HUES64 (cell line): Measurements from ENCODE around the gene ZNF775.

Experiments
- H3K27ac ChIP-seq: 2 replicates; pipeline ENCODE4 v1.7.0; 2013; ENCODE audit warnings: low read depth, low read length, inconsistent platforms
- H3K27me3 ChIP-seq: 2 replicates; pipeline ENCODE4 v1.6.1; 2013; ENCODE audit warnings: mild to moderate bottlenecking, low read length; ENCODE audit not compliant: insufficient read depth
- H3K36me3 ChIP-seq: 2 replicates; pipeline ENCODE4 v1.6.1; 2013; ENCODE audit warnings: mild to moderate bottlenecking, low read length; ENCODE audit not compliant: insufficient read depth
- H3K4me1 ChIP-seq: 2 replicates; pipeline ENCODE4 v1.6.1; 2013; ENCODE audit warnings: mild to moderate bottlenecking, low read length, moderate library complexity; ENCODE audit not compliant: insufficient read depth
- H3K4me3 ChIP-seq: 2 replicates; pipeline ENCODE4 v1.5.1; 2013; ENCODE audit warnings: mild to moderate bottlenecking, low read length, moderate library complexity
- H3K9ac ChIP-seq: 2 replicates; pipeline ENCODE4 v1.6.1; 2013; ENCODE audit warnings: mild to moderate bottlenecking, low read depth, low read length
- H3K9me3 ChIP-seq: 2 replicates; pipeline ENCODE4 v1.6.1; 2013; ENCODE audit warnings: low read depth, low read length; ENCODE audit not compliant: insufficient read depth
- WGBS: fragments of 150-250, 120-280 bp; methylation state at CpG from one replicate; pipeline ENCODE4 v1.1.7; 2013; ENCODE audit warnings: missing lambda C conversion rate; 5-methylcytosine and 5-hydroxymethylcytosine counted together

ZNF775 gene

GRCh38 chr7:150346922-150347321, 32.2 kb upstream of the ZNF775 start:
- Histone ChIP-seq H3K9ac (no peak overlapping the region), H3K36me3 (no peaks in the 10 kb centered on the region)

GRCh38 chr7:150351587-150352194, 27.4 kb upstream of the ZNF775 start:
- Histone ChIP-seq H3K9me3 (0 out of 2 replicates have a peak, but pooled peaks cover 3% of the 10 kb centered on the region), H3K36me3 (no peaks in the 10 kb centered on the region), H3K4me1 (no peaks in the 10 kb centered on the region), H3K27ac (no peak overlapping the region), H3K27me3 (no peaks in the 10 kb centered on the region), H3K4me3 (no peak overlapping the region), H3K9ac (no peak overlapping the region)
- 77% methylated on average over 5 of the region's 8 CpGs for WGBS

More at GRCh38 chr7:150346922-150347321, 32.2 kb upstream of the ZNF775 start:
- peaks cover 12% of the 10 kb centered on the region for H3K4me1 ChIP-seq
- H3K27me3 ChIP-seq = peaks cover 23% of the 10 kb centered on the region
- WGBS = 94% methylated on average over 5 of the region's 5 CpGs
- no peak overlapping the region for H3K27ac ChIP-seq
- no peak overlapping the region for H3K4me3 ChIP-seq
- H3K9me3 ChIP-seq = peaks cover 13% of the 10 kb centered on the region; the same call in 1 of the 2 replicates

- no peak overlapping the region for H3K27ac ChIP-seq
- no peaks in the 10 kb centered on the region for H3K27me3 ChIP-seq
- WGBS = no CpG with 5 or more reads among the region's 1 CpG
- H3K9ac ChIP-seq = no peak overlapping the region
- H3K4me1 ChIP-seq = 0 out of 2 replicates have a peak, but pooled peaks cover 8% of the 10 kb centered on the region
- no peaks in the 10 kb centered on the region for H3K9me3 ChIP-seq
- no peaks in the 10 kb centered on the region for H3K36me3 ChIP-seq
- no peak overlapping the region for H3K4me3 ChIP-seq
These were observed 23.5 kb upstream of the ZNF775 start for GRCh38 chr7:150355666-150356059.

GRCh38 chr7:150356265-150356897, 22.7 kb upstream of the ZNF775 start:
- H3K27ac ChIP-seq = no peak overlapping the region
- peaks cover 11% of the 10 kb centered on the region; the same call in 1 of the 2 replicates for H3K4me1 ChIP-seq
- no peaks in the 10 kb centered on the region for H3K36me3 ChIP-seq
- H3K9ac ChIP-seq = no peak overlapping the region
- no peaks in the 10 kb centered on the region for H3K9me3 ChIP-seq
- no peak overlapping the region for H3K4me3 ChIP-seq
- H3K27me3 ChIP-seq = no peaks in the 10 kb centered on the region
- WGBS = 64% methylated on average over 4 of the region's 6 CpGs

GRCh38 chr7:150357270-150357669, 21.9 kb upstream of the ZNF775 start:
- 80% methylated on average over 9 of the region's 9 CpGs for WGBS

GRCh38 chr7:150357771-150358427, 21.2 kb upstream of the ZNF775 start:
- WGBS = 75% methylated on average over 13 of the region's 13 CpGs
- H3K27me3 ChIP-seq = no peaks in the 10 kb centered on the region
- H3K9me3 ChIP-seq = no peaks in the 10 kb centered on the region
- H3K36me3 ChIP-seq = no peaks in the 10 kb centered on the region
- H3K27ac ChIP-seq = no peak overlapping the region
- H3K4me3 ChIP-seq = no peak overlapping the region
- peaks cover 26% of the 10 kb centered on the region for H3K4me1 ChIP-seq
- H3K9ac ChIP-seq = no peak overlapping the region

More at GRCh38 chr7:150357270-150357669, 21.9 kb upstream of the ZNF775 start:
- Histone ChIP-seq H3K9me3 (no peaks in the 10 kb centered on the region), H3K36me3 (no peaks in the 10 kb centered on the region), H3K27me3 (no peaks in the 10 kb centered on the region), H3K27ac (no peak overlapping the region), H3K9ac (no peak overlapping the region), H3K4me3 (no peak overlapping the region), H3K4me1 (peaks cover 20% of the 10 kb centered on the region)

GRCh38 chr7:150358433-150358832, 20.7 kb upstream of the ZNF775 start:
- no peaks in the 10 kb centered on the region for H3K9me3 ChIP-seq
- no peak overlapping the region for H3K27ac ChIP-seq
- no peaks in the 10 kb centered on the region for H3K27me3 ChIP-seq
- no peak overlapping the region for H3K9ac ChIP-seq
- 92% methylated on average over 4 of the region's 4 CpGs for WGBS
- H3K4me3 ChIP-seq = no peak overlapping the region
- H3K36me3 ChIP-seq = no peaks in the 10 kb centered on the region
- peaks cover 29% of the 10 kb centered on the region for H3K4me1 ChIP-seq

GRCh38 chr7:150358988-150359621, 20.0 kb upstream of the ZNF775 start:
- Histone ChIP-seq H3K9me3 (no peaks in the 10 kb centered on the region), H3K27ac (no peak overlapping the region), H3K4me3 (no peak overlapping the region), H3K27me3 (no peaks in the 10 kb centered on the region), H3K36me3 (no peaks in the 10 kb centered on the region), H3K4me1 (peaks cover 29% of the 10 kb centered on the region), H3K9ac (no peak overlapping the region)
- 83% methylated on average over 4 of the region's 4 CpGs for WGBS

- Histone ChIP-seq H3K27ac (no peak overlapping the region), H3K36me3 (no peaks in the 10 kb centered on the region), H3K27me3 (no peaks in the 10 kb centered on the region), H3K9ac (no peak overlapping the region), H3K9me3 (no peaks in the 10 kb centered on the region), H3K4me1 (peaks cover 29% of the 10 kb centered on the region), H3K4me3 (no peak overlapping the region)
- WGBS = 95% methylated on average over 2 of the region's 2 CpGs
These were observed 19.3 kb upstream of the ZNF775 start for GRCh38 chr7:150359622-150360362.

- Histone ChIP-seq H3K27ac (no peak overlapping the region), H3K4me1 (peaks cover 29% of the 10 kb centered on the region), H3K27me3 (no peaks in the 10 kb centered on the region), H3K9me3 (no peaks in the 10 kb centered on the region), H3K9ac (no peak overlapping the region), H3K4me3 (no peak overlapping the region), H3K36me3 (no peaks in the 10 kb centered on the region)
- WGBS = 78% methylated on average over 5 of the region's 5 CpGs
These were observed 18.6 kb upstream of the ZNF775 start for GRCh38 chr7:150360363-150361058.
